Mesendoderm (in vitro differentiated cells): ENCODE data around the gene TMEM256.

Experiments
- DNase-seq: peaks from one replicate; pipeline ENCODE4 v3.0.0; 2013
- H2AK5ac ChIP-seq: 2 replicates; pipeline ENCODE4 v1.6.1; 2013; ENCODE audit warnings: low read length, inconsistent platforms
- H2BK120ac ChIP-seq: 2 replicates; pipeline ENCODE4 v1.6.1; 2013; ENCODE audit warnings: low read depth, mild to moderate bottlenecking, low read length, moderate library complexity, mixed read lengths
- H2BK15ac ChIP-seq: replicated peaks from 2 replicates; pipeline ENCODE4 v1.6.1; 2013; ENCODE audit warnings: low read depth, mild to moderate bottlenecking, moderate library complexity
- H2BK5ac ChIP-seq: 2 replicates; pipeline ENCODE4 v1.6.1; 2013; ENCODE audit warnings: low read length, inconsistent platforms
- H3K18ac ChIP-seq: 2 replicates; pipeline ENCODE4 v1.6.1; 2013; ENCODE audit warnings: mild to moderate bottlenecking, low read length, mixed read lengths
- H3K23ac ChIP-seq: one replicate; pipeline ENCODE4 v1.6.1; 2013; ENCODE audit warnings: low read length
- H3K27ac ChIP-seq: 2 replicates; pipeline ENCODE4 v1.5.1; 2013; ENCODE audit warnings: low read depth, mild to moderate bottlenecking, inconsistent platforms, low read length, moderate library complexity
- H3K27me3 ChIP-seq: 2 replicates; pipeline ENCODE4 v1.6.1; 2013; ENCODE audit warnings: low read length, control low read depth, mild to moderate bottlenecking, inconsistent platforms; ENCODE audit not compliant: insufficient read depth, poor library complexity
- H3K36me3 ChIP-seq: 2 replicates; pipeline ENCODE4 v1.6.1; 2013; ENCODE audit warnings: low read length, inconsistent platforms; ENCODE audit not compliant: control insufficient read depth, insufficient read depth
- H3K4ac ChIP-seq: one replicate; pipeline ENCODE4 v1.6.1; 2013; ENCODE audit warnings: low read depth, mild to moderate bottlenecking, low read length, moderate library complexity
- H3K4me1 ChIP-seq: 2 replicates; pipeline ENCODE4 v1.6.1; 2013; ENCODE audit warnings: low read depth, low read length, inconsistent platforms; ENCODE audit not compliant: control insufficient read depth
- H3K4me2 ChIP-seq: 2 replicates; pipeline ENCODE4 v1.6.1; 2013; ENCODE audit warnings: low read length
- H3K4me3 ChIP-seq: 2 replicates; pipeline ENCODE4 v1.5.1; 2013; ENCODE audit warnings: mild to moderate bottlenecking, low read length
- H3K56ac ChIP-seq: one replicate; pipeline ENCODE4 v1.6.1; 2013; ENCODE audit warnings: low read length
- H3K79me1 ChIP-seq: 2 replicates; pipeline ENCODE4 v1.6.1; 2013; ENCODE audit warnings: low read length, inconsistent platforms
- H3K79me2 ChIP-seq: 2 replicates; pipeline ENCODE4 v1.6.1; 2013; ENCODE audit warnings: mild to moderate bottlenecking, low read length; ENCODE audit not compliant: control insufficient read depth, insufficient read depth
- H3K9ac ChIP-seq: 2 replicates; pipeline ENCODE4 v1.6.1; 2013; ENCODE audit warnings: low read length, inconsistent platforms
- H4K5ac ChIP-seq: one replicate; pipeline ENCODE4 v1.6.1; 2013; ENCODE audit warnings: low read length
- H4K8ac ChIP-seq: one replicate; pipeline ENCODE4 v1.6.1; 2013; ENCODE audit warnings: low read depth, mild to moderate bottlenecking, control low read depth, low read length, moderate library complexity
- WGBS: extraction: QIAGEN DNeasy Blood & Tissue Kit; methylation state at CpG from one replicate; pipeline ENCODE4 v1.1.7; 2013; ENCODE audit warnings: low lambda C conversion rate, missing lambda C conversion rate; ENCODE audit not compliant: insufficient coverage; ENCODE audit errors: extremely low coverage; 5-methylcytosine and 5-hydroxymethylcytosine counted together

The TMEM256 gene

DNA sequence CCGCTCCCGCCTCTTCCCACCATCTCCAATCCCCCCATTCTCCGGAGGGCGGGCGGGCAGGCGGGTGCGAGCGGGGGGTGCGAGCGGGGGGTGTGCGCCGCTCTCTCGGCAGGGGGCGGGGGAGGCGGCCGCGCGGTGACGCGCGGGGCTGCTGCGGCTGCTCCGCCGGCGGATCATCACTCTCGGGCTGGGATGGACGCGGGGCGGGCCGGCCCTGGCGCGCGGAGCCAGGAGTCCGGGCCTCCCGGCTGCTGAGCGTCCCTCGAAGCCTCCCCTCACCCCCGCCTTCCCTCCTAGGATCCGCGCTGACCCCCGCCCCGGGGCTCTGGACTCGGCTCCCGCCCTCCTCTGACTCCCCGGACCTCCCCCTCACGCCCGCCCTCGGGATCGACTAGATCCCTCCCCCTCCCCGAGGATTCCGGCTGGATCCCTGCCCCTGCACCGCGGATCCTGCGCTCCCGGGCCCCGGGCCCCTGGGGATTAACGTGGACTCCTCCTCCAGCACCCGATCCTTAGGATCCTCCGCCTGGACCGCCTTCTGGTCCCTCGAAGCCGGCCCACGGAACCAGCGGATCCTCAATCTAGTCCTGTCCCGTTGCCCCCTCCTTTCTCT lies 946 bp upstream of the TMEM256 start:
- H3K9ac ChIP-seq = peak overlapping the region; percentile 93
- peak overlapping the region; percentile 66 for H3K23ac ChIP-seq
- peak overlapping the region; percentile 92 for H3K56ac ChIP-seq
- H3K27ac ChIP-seq = peak overlapping the region; percentile 46
- H3K27me3 ChIP-seq = no peaks in the 10 kb centered on the region
- no CpG with 5 or more reads among the region's 65 CpGs for WGBS
- H3K36me3 ChIP-seq = no peaks in the 10 kb centered on the region
- no peak overlapping the region for H2BK5ac ChIP-seq
- H2AK5ac ChIP-seq = no peak overlapping the region
- H2BK15ac ChIP-seq = no peak overlapping the region
- H3K79me1 ChIP-seq = no peaks in the 10 kb centered on the region
- peak overlapping the region; percentile 97 for H3K4me2 ChIP-seq
- H3K79me2 ChIP-seq = no peaks in the 10 kb centered on the region
- H3K4me3 ChIP-seq = peak overlapping the region; percentile 90
- H3K4me1 ChIP-seq = peaks cover 9% of the 10 kb centered on the region
- H4K8ac ChIP-seq = no peak overlapping the region
- H3K18ac ChIP-seq = peak overlapping the region; percentile 89
- no peak overlapping the region for H4K5ac ChIP-seq
- peak overlapping the region; percentile 93 for H3K4ac ChIP-seq
- peak overlapping the region; percentile 52 for H2BK120ac ChIP-seq
- peak; percentile 76 for DNase-seq

DNA sequence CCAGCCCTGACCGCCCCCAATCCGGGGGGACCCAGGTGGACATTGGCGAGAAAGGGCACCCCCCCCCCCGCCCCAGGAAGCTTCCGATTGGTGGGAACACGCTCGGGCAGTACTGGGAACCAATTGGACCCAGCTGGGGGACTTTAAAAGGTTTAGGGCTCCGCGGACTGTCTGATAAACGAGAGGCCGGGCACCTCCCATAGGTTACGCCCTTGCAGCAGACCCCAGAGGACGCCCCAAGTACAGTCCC lies 245 bp downstream of the TMEM256 start:
- WGBS = no CpG with 5 or more reads among the region's 13 CpGs
- DNase-seq = no peak

DNA sequence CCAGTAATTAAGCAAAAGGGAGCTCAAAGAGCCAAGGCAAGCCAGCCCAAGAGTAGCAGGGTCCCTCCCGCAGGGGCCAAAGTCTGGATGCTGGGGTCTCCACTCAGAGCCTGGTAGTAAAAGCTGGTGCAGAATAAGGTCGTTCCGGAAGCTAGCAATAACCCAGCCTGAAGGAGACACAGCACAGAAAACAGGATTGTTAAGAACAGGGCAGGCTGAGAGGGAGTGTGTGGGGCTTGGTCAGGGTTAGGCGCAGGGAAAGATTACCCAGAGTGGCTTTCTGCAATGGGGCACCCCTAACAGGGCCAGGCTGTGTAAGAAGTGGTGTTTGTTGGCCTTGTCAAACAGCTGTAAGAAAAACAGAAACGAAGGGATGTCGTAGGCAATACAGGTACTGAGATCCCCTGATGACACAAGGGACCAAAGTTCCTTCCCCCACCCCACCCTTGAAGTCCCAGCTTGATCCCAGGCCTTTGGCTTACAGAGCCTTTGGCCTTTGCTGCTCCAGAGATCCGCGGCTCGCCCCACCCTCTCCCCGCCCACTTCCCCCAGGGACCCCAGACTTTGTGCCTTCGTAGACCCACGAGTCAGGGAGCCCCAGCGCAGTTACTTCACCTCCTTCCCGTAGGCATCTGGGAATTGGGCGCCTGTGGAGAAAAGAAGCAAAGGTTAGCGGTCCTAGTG lies 712 bp downstream of the TMEM256 start:
- no peaks in the 10 kb centered on the region for H3K79me1 ChIP-seq
- H3K4me2 ChIP-seq = peak overlapping the region; percentile 19
- peak overlapping the region; percentile 38 for H3K4me3 ChIP-seq
- no peak overlapping the region for H4K5ac ChIP-seq
- H3K18ac ChIP-seq = peak overlapping the region; percentile 91
- no peaks in the 10 kb centered on the region for H3K79me2 ChIP-seq
- no peaks in the 10 kb centered on the region for H3K27me3 ChIP-seq
- no peak overlapping the region for H2BK15ac ChIP-seq
- H2BK5ac ChIP-seq = no peak overlapping the region
- peak overlapping the region; percentile 91 for H3K9ac ChIP-seq
- H2BK120ac ChIP-seq = no peak overlapping the region
- DNase-seq = peak; percentile 61
- peak overlapping the region; percentile 4 for H3K4ac ChIP-seq
- no peaks in the 10 kb centered on the region for H3K36me3 ChIP-seq
- H3K4me1 ChIP-seq = peaks cover 9% of the 10 kb centered on the region
- H3K27ac ChIP-seq = peak overlapping the region; percentile 0
- no CpG with 5 or more reads among the region's 16 CpGs for WGBS
- no peak overlapping the region for H4K8ac ChIP-seq
- no peak overlapping the region for H3K23ac ChIP-seq
- no peak overlapping the region for H2AK5ac ChIP-seq
- peak overlapping the region; percentile 75 for H3K56ac ChIP-seq

More for the DNA sequence above, 245 bp downstream of the TMEM256 start:
- Histone ChIP-seq H2BK120ac (no peak overlapping the region), H3K4me2 (peak overlapping the region; percentile 35), H3K4me3 (peak overlapping the region; percentile 70), H4K5ac (no peak overlapping the region), H4K8ac (no peak overlapping the region), H3K23ac (no peak overlapping the region), H3K9ac (peak overlapping the region; percentile 91), H3K79me2 (no peaks in the 10 kb centered on the region), H2AK5ac (no peak overlapping the region), H3K36me3 (no peaks in the 10 kb centered on the region), H3K79me1 (no peaks in the 10 kb centered on the region), H3K4ac (peak overlapping the region; percentile 4), H3K27ac (peak overlapping the region; percentile 92), H3K18ac (peak overlapping the region; percentile 91), H3K4me1 (peaks cover 9% of the 10 kb centered on the region), H2BK5ac (peak overlapping the region; percentile 64), H3K27me3 (no peaks in the 10 kb centered on the region), H3K56ac (peak overlapping the region; percentile 96), H2BK15ac (no peak overlapping the region)

DNA sequence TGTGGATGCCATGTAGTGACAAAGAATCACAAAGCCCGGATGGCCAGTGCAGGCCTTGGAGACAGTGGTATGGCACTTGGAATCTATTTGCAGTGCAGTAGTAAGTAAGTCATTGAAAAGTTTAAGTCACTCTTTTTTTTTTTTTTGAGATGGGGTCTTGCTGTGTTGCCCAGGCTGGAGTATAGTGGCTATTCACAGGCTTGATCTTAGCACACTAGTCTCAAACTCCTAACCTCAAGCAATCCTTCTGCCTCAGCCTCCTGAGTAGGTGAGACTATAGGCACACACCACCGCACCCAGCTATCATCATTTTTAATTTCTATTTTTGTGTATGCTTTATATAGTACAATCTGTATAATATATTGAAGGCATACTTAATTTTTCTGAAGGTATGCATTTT lies 5.3 kb downstream of the TMEM256 start:
- DNase-seq = no peak
- H3K4me3 ChIP-seq = no peak overlapping the region
- no peak overlapping the region for H4K5ac ChIP-seq
- H3K4ac ChIP-seq = no peak overlapping the region
- H4K8ac ChIP-seq = no peak overlapping the region
- H3K9ac ChIP-seq = no peak overlapping the region
- WGBS = no CpG with 5 or more reads among the region's 2 CpGs
- no peak overlapping the region for H3K23ac ChIP-seq
- H3K27ac ChIP-seq = no peak overlapping the region
- no peaks in the 10 kb centered on the region for H3K36me3 ChIP-seq
- no peak overlapping the region for H2BK120ac ChIP-seq
- H2BK15ac ChIP-seq = no peak overlapping the region
- H3K27me3 ChIP-seq = no peaks in the 10 kb centered on the region
- no peak overlapping the region for H2AK5ac ChIP-seq
- no peak overlapping the region for H3K56ac ChIP-seq
- H3K4me1 ChIP-seq = peaks cover 2% of the 10 kb centered on the region
- H2BK5ac ChIP-seq = no peak overlapping the region
- no peak overlapping the region for H3K18ac ChIP-seq
- H3K4me2 ChIP-seq = no peak overlapping the region
- no peaks in the 10 kb centered on the region for H3K79me2 ChIP-seq
- H3K79me1 ChIP-seq = no peaks in the 10 kb centered on the region

DNA sequence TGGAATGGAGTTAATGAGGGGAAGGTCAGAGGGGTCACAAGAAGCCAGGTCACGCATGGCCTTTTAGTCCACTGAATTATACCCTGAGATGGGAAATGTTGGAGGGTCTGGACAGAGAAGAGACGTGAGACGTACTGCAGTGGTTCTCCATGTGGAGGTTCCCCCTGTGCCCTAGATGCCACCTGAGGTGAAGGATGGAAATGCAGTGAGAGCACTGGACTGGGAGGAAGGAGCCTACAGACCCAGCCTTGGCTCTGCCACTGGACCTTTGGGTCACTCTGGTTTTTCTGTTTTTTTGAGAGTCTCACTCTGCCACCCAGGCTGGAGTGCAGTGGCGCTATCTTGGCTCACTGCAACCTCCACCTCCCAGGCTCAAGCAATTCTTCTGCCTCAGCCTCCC lies 7.8 kb downstream of the TMEM256 start:
- no peak overlapping the region for H2BK15ac ChIP-seq
- H3K27ac ChIP-seq = no peak overlapping the region
- H3K18ac ChIP-seq = no peak overlapping the region
- H3K27me3 ChIP-seq = no peaks in the 10 kb centered on the region
- no peak overlapping the region for H2BK120ac ChIP-seq
- no peak overlapping the region for H3K56ac ChIP-seq
- no CpG with 5 or more reads among the region's 4 CpGs for WGBS
- H3K4me2 ChIP-seq = no peak overlapping the region
- H2AK5ac ChIP-seq = no peak overlapping the region
- no peak overlapping the region for H3K4ac ChIP-seq
- H2BK5ac ChIP-seq = no peak overlapping the region
- H3K79me1 ChIP-seq = no peaks in the 10 kb centered on the region
- H3K79me2 ChIP-seq = no peaks in the 10 kb centered on the region
- no peak overlapping the region for H4K8ac ChIP-seq
- no peak overlapping the region for H3K4me3 ChIP-seq
- peaks cover 1% of the 10 kb centered on the region for H3K36me3 ChIP-seq
- H3K23ac ChIP-seq = no peak overlapping the region
- no peaks in the 10 kb centered on the region for H3K4me1 ChIP-seq
- H4K5ac ChIP-seq = no peak overlapping the region
- no peak overlapping the region for H3K9ac ChIP-seq
- no peak for DNase-seq
